Measurements from ENCODE around the gene LPIN3.
A peak's percentile ranks its signal among the peaks of the same experiment; 100 is the strongest.

The LPIN3 gene

GRCh38 chr20:41340327-41341055 lies at the start of gene LPIN3:
LPIN3 (plus strand) TSS chr20:41340821; CDS start chr20:41345804, 4,983 bp downstream.
- Histone ChIP-seq H4K20me1 (ENCODE audit: insufficient read depth, low read length, poor library complexity, severe bottlenecking) (no peaks in the 10 kb centered on the region), H3K9me3 (ENCODE audit: insufficient read depth, low read depth, low read length) (no peaks in the 10 kb centered on the region), H2AFZ (ENCODE audit: low read length) (no peak within 1 kb of the TSS), H3F3A (ENCODE audit: low read depth) (no peaks in the 10 kb centered on the region), H3K4me2 (ENCODE audit: low read depth, low read length, poor library complexity, severe bottlenecking) (peak within 1 kb of the TSS; percentile 7), H3K27me3 (ENCODE audit: insufficient read depth, low read length, poor library complexity, severe bottlenecking) (no peaks in the 10 kb centered on the region), H3K4me1 (ENCODE audit: insufficient read depth, low read length, poor library complexity, severe bottlenecking) (no peaks in the 10 kb centered on the region), H3K9me2 (replicated peaks; ENCODE audit: low read depth, low read length) (no peaks in the 10 kb centered on the region), H3K4me3 (ENCODE audit: low read length, poor library complexity, severe bottlenecking) (no peak within 1 kb of the TSS), H3K36me3 (ENCODE audit: insufficient read depth, low read length) (no peaks in the 10 kb centered on the region), H3K79me2 (ENCODE audit: insufficient read depth, low read length) (no peaks in the 10 kb centered on the region), H3K9ac (ENCODE audit: low read depth, low read length, poor library complexity, severe bottlenecking) (no peak within 1 kb of the TSS)
- no peak for TF ChIP-seq CTCF (conservative IDR thresholded peaks at IDR 0.05; ENCODE audit: low read length)

- Histone ChIP-seq H3K4me2 (ENCODE audit: low read depth, low read length, poor library complexity, severe bottlenecking) (no peak overlapping the region), H3K4me1 (ENCODE audit: insufficient read depth, low read length, poor library complexity, severe bottlenecking) (no peaks in the 10 kb centered on the region), H3F3A (ENCODE audit: low read depth) (no peaks in the 10 kb centered on the region), H2AFZ (ENCODE audit: low read length) (no peak overlapping the region), H4K20me1 (ENCODE audit: insufficient read depth, low read length, poor library complexity, severe bottlenecking) (no peaks in the 10 kb centered on the region), H3K79me2 (ENCODE audit: insufficient read depth, low read length) (0 out of 2 replicates have a peak, but pooled peaks cover 6% of the 10 kb centered on the region), H3K27me3 (ENCODE audit: insufficient read depth, low read length, poor library complexity, severe bottlenecking) (no peaks in the 10 kb centered on the region), H3K9me3 (ENCODE audit: insufficient read depth, low read depth, low read length) (no peaks in the 10 kb centered on the region), H3K4me3 (ENCODE audit: low read length, poor library complexity, severe bottlenecking) (no peak overlapping the region), H3K9me2 (replicated peaks; ENCODE audit: low read depth, low read length) (no peaks in the 10 kb centered on the region), H3K36me3 (ENCODE audit: insufficient read depth, low read length) (no peaks in the 10 kb centered on the region), H3K9ac (ENCODE audit: low read depth, low read length, poor library complexity, severe bottlenecking) (no peak overlapping the region)
- TF ChIP-seq CTCF (conservative IDR thresholded peaks at IDR 0.05; ENCODE audit: low read length) (no peak), EZH2phosphoT487 (IDR thresholded peaks at IDR 0.05; ENCODE audit: borderline replicate concordance) (no peak)
Observed at GRCh38 chr20:41293269-41294037, 47.2 kb upstream of the LPIN3 start.

GRCh38 chr20:41299899-41300298 lies 40.7 kb upstream of the LPIN3 start:
- peaks cover 24% of the 10 kb centered on the region; the same call in 1 of the 2 replicates for H3K79me2 ChIP-seq (ENCODE audit: insufficient read depth, low read length)
- TF ChIP-seq CTCF (conservative IDR thresholded peaks at IDR 0.05; ENCODE audit: low read length), result no peak
- TF ChIP-seq EZH2phosphoT487 (IDR thresholded peaks at IDR 0.05; ENCODE audit: borderline replicate concordance), result no peak

More at GRCh38 chr20:41299899-41300298, 40.7 kb upstream of the LPIN3 start:
- Histone ChIP-seq H3F3A (ENCODE audit: low read depth) (no peaks in the 10 kb centered on the region), H3K4me2 (ENCODE audit: low read depth, low read length, poor library complexity, severe bottlenecking) (no peak overlapping the region), H2AFZ (ENCODE audit: low read length) (no peak overlapping the region), H3K36me3 (ENCODE audit: insufficient read depth, low read length) (no peaks in the 10 kb centered on the region), H3K27me3 (ENCODE audit: insufficient read depth, low read length, poor library complexity, severe bottlenecking) (no peaks in the 10 kb centered on the region), H3K4me3 (ENCODE audit: low read length, poor library complexity, severe bottlenecking) (no peak overlapping the region), H3K9me3 (ENCODE audit: insufficient read depth, low read depth, low read length) (no peaks in the 10 kb centered on the region), H3K9ac (ENCODE audit: low read depth, low read length, poor library complexity, severe bottlenecking) (no peak overlapping the region), H3K9me2 (replicated peaks; ENCODE audit: low read depth, low read length) (no peaks in the 10 kb centered on the region), H4K20me1 (ENCODE audit: insufficient read depth, low read length, poor library complexity, severe bottlenecking) (no peaks in the 10 kb centered on the region), H3K4me1 (ENCODE audit: insufficient read depth, low read length, poor library complexity, severe bottlenecking) (peaks cover 12% of the 10 kb centered on the region)
